GM18909 (cell line): ENCODE results near the gene TNRC18.
A peak's percentile ranks its signal among the peaks of the same experiment; 100 is the strongest.

ENCODE experiments used
- ATAC-seq: cut with Tn5 transposase; IDR thresholded peaks from one replicate; pipeline ENCODE4 v1.9.1; 2021; ENCODE audit warnings: mild to moderate bottlenecking; ENCODE audit not compliant: unreplicated experiment, poor library complexity

The TNRC18 gene

GRCh38 chr7:5414916-5415315 is 8.7 kb downstream of the TNRC18 start:
- no peak for ATAC-seq

GRCh38 chr7:5413449-5413786 is 10.2 kb downstream of the TNRC18 start:
- ATAC-seq = no peak

- ATAC-seq = no peak
These were observed 14.9 kb downstream of the TNRC18 start for GRCh38 chr7:5408777-5409176.

- no peak for ATAC-seq
These were observed 16.4 kb downstream of the TNRC18 start for GRCh38 chr7:5406957-5407945.

- no peak for ATAC-seq
These were observed 19.2 kb downstream of the TNRC18 start for GRCh38 chr7:5404421-5404826.

- no peak for ATAC-seq
These were observed 20.2 kb downstream of the TNRC18 start for GRCh38 chr7:5403442-5403841.

- no peak for ATAC-seq
These were observed 25.9 kb downstream of the TNRC18 start for GRCh38 chr7:5397736-5398135.

- ATAC-seq = peak; percentile 87
These were observed 26.5 kb downstream of the TNRC18 start for GRCh38 chr7:5396999-5397663.

- ATAC-seq = peak; percentile 52
These were observed 27.1 kb downstream of the TNRC18 start for GRCh38 chr7:5396542-5396941.

GRCh38 chr7:5395246-5395645 is 28.4 kb downstream of the TNRC18 start:
- no peak for ATAC-seq

GRCh38 chr7:5394264-5395105 is 29.1 kb downstream of the TNRC18 start:
- no peak for ATAC-seq

GRCh38 chr7:5393748-5394147 is 29.9 kb downstream of the TNRC18 start:
- no peak for ATAC-seq

- ATAC-seq = no peak
These were observed 30.3 kb downstream of the TNRC18 start for GRCh38 chr7:5393328-5393727.

GRCh38 chr7:5390918-5391317 is 32.7 kb downstream of the TNRC18 start:
- ATAC-seq = no peak

- ATAC-seq = no peak
These were observed 34.7 kb downstream of the TNRC18 start for GRCh38 chr7:5388905-5389433.

GRCh38 chr7:5388273-5388901 is 35.2 kb downstream of the TNRC18 start:
- ATAC-seq = no peak

- ATAC-seq = no peak
These were observed 35.9 kb downstream of the TNRC18 start for GRCh38 chr7:5387711-5388245.

- ATAC-seq = no peak
These were observed 39.0 kb downstream of the TNRC18 start for GRCh38 chr7:5384618-5385017.

- ATAC-seq = no peak
These were observed 40.1 kb downstream of the TNRC18 start for GRCh38 chr7:5383314-5384098.
